Heart right ventricle (tissue), 16 donors: ENCODE data around the gene SLU7. TPM values are rescaled to one million over a fixed set of nuclear protein-coding genes. Genes with fewer than 3 reads are reported as not detected.

Experiments
- ATAC-seq, 8 donors: fragments of 200-7000 bp; cut with Tn5 transposase; one replicate each; pipeline ENCODE4 v1.9.1; 2020; ENCODE audit warnings: mild to moderate bottlenecking in 8 of 8, moderate library complexity in 8 of 8, moderate number of reproducible peaks in 1 of 8
- DNase-seq, 2 donors: peaks; one replicate each; pipeline ENCODE4 v3.0.0-alpha.2; 2020
- H3K27ac ChIP-seq, 10 donors: fragments of 200-600 bp; sonication (generic) in 2 of 10; one replicate each; pipeline versions ENCODE4 v1.5.0 to v1.8.0; 2020 to 2022; ENCODE audit warnings: mild to moderate bottlenecking in 3 of 10
- H3K27me3 ChIP-seq, 7 donors: fragments of 200-600 bp; one replicate each; pipeline ENCODE4 v1.8.0; 2021 to 2022; ENCODE audit warnings: mild to moderate bottlenecking in 2 of 7
- H3K36me3 ChIP-seq, 9 donors: fragments of 200-600 bp; sonication (generic) in 1 of 9; one replicate each; pipeline versions ENCODE4 v1.5.0 to v1.8.0; 2020 to 2022; ENCODE audit warnings: mild to moderate bottlenecking in 2 of 9
- H3K4me1 ChIP-seq, 9 donors: fragments of 200-600 bp; sonication (generic) in 1 of 9; one replicate each; pipeline versions ENCODE4 v1.5.0 to v1.8.0; 2020 to 2022; ENCODE audit warnings: mild to moderate bottlenecking in 4 of 9
- H3K4me3 ChIP-seq, 10 donors: fragments of 200-600 bp; sonication (generic) in 2 of 10; one replicate each; pipeline versions ENCODE4 v1.5.0 to v1.8.0; 2020 to 2022; ENCODE audit warnings: mild to moderate bottlenecking in 7 of 10, moderate library complexity in 2 of 10
- H3K9me3 ChIP-seq, 11 donors: fragments of 200-600 bp in 10 of 11; sonication (generic) in 2 of 11; one replicate each; pipeline versions ENCODE4 v1.5.0 to v1.8.0; 2013 to 2022; ENCODE audit warnings: mild to moderate bottlenecking in 2 of 11, control low read depth in 1 of 11, moderate library complexity in 1 of 11
- WGBS, 2 donors: extraction: QIAGEN DNeasy Blood & Tissue Kit; methylation state at CpG; one replicate each; pipeline ENCODE4 v1.1.7; 2013; ENCODE audit warnings: inconsistent platforms in 1 of 2; 5-methylcytosine and 5-hydroxymethylcytosine counted together
- intact Hi-C, 10 donors: fragments of 100-400 bp; cut with DNase I; formaldehyde crosslinking; loops; one replicate each; pipeline versions ENCODE4 v1.11.1 to v1.14.2; 2022
- polyA plus RNA-seq, 2 donors: library from polyadenylated mRNA; stranded (reverse); fragments of 200-250 nt; gene quantifications; one replicate each; pipeline ENCODE4 v1.2.3, GENCODE V29; 2013
- total RNA-seq, 10 donors: library from RNA; stranded (reverse); fragmentation: NEBNext Ultra II Directional in 3 of 10; extraction: Animal tissue kit (Norgen Biotek cat#: 25700) in 3 of 10; gene quantifications; one replicate each; pipeline versions ENCODE4 v1.2.1 to v1.2.4, GENCODE V29; 2021 to 2023
- TF ChIP-seq, protein P1 (sequence below), 9 donors: fragments of 200-600 bp; sonication (generic) in 2 of 9; IDR thresholded peaks; one replicate each; pipeline versions ENCODE4 v1.5.0 to v1.8.0; 2021 to 2022; ENCODE audit warnings: antibody characterized with exemption in 9 of 9, mild to moderate bottlenecking in 5 of 9, moderate library complexity in 1 of 9
- donor health status: Arrhythmogenic right ventricular cardiomyopathy.
- donor health status: ischemic (EF 13 %, LVEDD 7.1; RV severe dilation, severe dysfunction).
- donor health status: healthy with polysubstance abuse.
- donor health status: DM: no; HTN: yes; CAD: no.
- donor health status: DM: no; HTN: no; CAD: no.
- donor health status: ischemic (EF 25% LVEDD 6.9; RV normal size, moderate dysfunction).
- donor health status: ischemic (EF 25% LVEDD 5.7; RV mildly dilated, moderate dysfunction).
- donor health status: healthy.
- donor health status: DM: yes; HTN: yes; CAD: no.
- donor health status: Ischemic cardiomyopathy.
- donor health status: ischemic (EF 35%, LVEDD 5.7; RV mildly dilated, moderate dysfunction).
- donor health status: nonischemic (EF 11% LVEDD 7.7; RV severe dilation, severe dysfunction).
- donor health status: DM: yes; HTN: yes; CAD: no.
- donor health status: PGD.
- donor health status: ischemic (EF 29% LVEDD 5.4; RV normal size, mild dysfunction).
- donor health status: nonischemic (EF 23%, LVEDD 6.1; RV moderate dilation, normal function).

Gene SLU7
- total and polyA plus RNA-seq, 12 donors, result 19.2 to 62.4 (median 40.6) TPM

DNA sequence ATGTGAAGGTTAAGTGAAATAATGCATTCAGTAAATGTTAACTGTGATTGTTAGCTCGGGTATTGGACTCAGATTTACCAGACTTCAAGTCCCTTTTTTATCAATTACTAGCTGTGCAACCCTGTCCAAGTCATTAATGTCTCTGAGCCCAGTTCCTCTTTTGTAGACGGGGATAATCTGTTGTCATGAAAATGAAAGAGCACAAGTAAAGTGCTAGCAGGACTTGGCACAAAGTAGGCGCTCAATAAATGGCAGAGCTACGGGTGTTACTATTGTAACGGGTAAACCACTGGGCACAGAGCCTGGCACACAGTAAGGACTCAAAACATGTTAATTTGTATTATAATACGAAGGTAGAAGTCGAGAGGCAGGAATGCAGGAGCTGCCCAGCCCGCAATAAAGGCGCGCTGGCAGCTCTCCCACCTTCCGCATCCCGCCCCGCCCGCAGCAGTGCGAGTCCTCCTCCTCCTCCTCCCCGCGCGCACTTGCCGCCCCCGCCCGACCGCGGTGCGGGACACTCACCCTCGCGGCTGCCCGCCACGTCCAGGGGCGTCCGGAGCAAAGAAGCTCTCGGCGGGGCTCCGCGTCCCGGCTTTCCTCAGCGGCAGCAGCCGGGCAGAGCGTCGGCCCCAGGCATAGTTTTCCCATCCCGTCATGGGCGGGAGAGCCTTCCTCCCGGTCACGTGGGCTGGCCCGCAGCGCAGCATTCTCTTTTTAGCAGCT lies 48.7 kb downstream of the SLU7 start, which contains the start of gene C1QTNF2:
TSS of gene C1QTNF2 (minus strand) at position 637 of the 723 bp plus-strand sequence. CDS start 15,615 bp downstream, outside the sequence.
- TF ChIP-seq, protein P1, sequence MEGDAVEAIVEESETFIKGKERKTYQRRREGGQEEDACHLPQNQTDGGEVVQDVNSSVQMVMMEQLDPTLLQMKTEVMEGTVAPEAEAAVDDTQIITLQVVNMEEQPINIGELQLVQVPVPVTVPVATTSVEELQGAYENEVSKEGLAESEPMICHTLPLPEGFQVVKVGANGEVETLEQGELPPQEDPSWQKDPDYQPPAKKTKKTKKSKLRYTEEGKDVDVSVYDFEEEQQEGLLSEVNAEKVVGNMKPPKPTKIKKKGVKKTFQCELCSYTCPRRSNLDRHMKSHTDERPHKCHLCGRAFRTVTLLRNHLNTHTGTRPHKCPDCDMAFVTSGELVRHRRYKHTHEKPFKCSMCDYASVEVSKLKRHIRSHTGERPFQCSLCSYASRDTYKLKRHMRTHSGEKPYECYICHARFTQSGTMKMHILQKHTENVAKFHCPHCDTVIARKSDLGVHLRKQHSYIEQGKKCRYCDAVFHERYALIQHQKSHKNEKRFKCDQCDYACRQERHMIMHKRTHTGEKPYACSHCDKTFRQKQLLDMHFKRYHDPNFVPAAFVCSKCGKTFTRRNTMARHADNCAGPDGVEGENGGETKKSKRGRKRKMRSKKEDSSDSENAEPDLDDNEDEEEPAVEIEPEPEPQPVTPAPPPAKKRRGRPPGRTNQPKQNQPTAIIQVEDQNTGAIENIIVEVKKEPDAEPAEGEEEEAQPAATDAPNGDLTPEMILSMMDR (IDR thresholded peaks at IDR 0.05), result no peak
- H3K27me3 ChIP-seq, result peaks cover 0 to 49% (median 0%) of the 10 kb centered on the region in 7 donors
- H3K36me3 ChIP-seq, result no peaks in the 10 kb centered on the region
- H3K27ac ChIP-seq, result peak within 1 kb of the TSS in 9 of 10 donors; percentile 45 to 78 (median 66)
- H3K9me3 ChIP-seq, result no peaks in the 10 kb centered on the region
- peak within 1 kb of the TSS; percentile 50 to 85 (median 76) for H3K4me3 ChIP-seq
- ATAC-seq, result peak; percentile 81 to 90 (median 89)
- peaks cover 0 to 23% (median 12%) of the 10 kb centered on the region in 9 donors for H3K4me1 ChIP-seq
- peak; percentile 57 to 63 for DNase-seq
- intact Hi-C loops, result no loop called here
- 3% methylated on average over 40 to 45 of the region's 45 CpGs for WGBS, 2 donors

DNA sequence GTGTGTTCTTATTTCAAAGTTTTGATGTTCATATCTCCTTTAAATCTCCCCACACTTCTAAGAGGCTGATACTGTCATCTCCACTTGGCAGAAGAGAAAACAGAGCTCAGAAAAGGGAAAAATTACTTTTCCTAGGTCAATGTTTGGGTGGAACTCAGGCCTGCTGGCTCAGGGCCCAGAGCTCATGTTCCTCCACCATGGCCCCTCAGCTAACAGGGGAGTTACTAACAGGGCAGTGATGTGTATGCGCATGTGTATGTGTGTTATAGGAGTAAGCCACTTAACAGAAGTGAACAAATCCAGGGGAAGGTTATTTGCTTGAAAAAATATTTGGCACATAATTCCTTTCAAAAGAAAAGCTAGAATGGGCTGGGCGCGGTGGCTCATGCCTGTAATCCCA lies 51.0 kb downstream of the SLU7 start:
- DNase-seq, result no peak
- 96% methylated on average over 3 of the region's 3 CpGs for WGBS, 2 donors
- TF ChIP-seq, protein P1 (IDR thresholded peaks at IDR 0.05), result no peak

GRCh38 chr5:160367261-160367660 lies 51.6 kb downstream of the SLU7 start:
- Histone ChIP-seq H3K27me3 (peaks cover 0 to 30% (median 0%) of the 10 kb centered on the region in 7 donors), H3K36me3 (no peaks in the 10 kb centered on the region), H3K27ac (no peak overlapping the region), H3K4me3 (no peak overlapping the region), H3K9me3 (no peaks in the 10 kb centered on the region), H3K4me1 (peaks cover 0 to 41% (median 27%) of the 10 kb centered on the region in 9 donors)
- no peak for DNase-seq
- TF ChIP-seq, protein P1 (IDR thresholded peaks at IDR 0.05), result no peak
- ATAC-seq, result peak in 1 of 8 donors; percentile 29
- intact Hi-C loops, result no loop called here
- WGBS, 2 donors, result 53 to 61% methylated on average over 2 of the region's 2 CpGs

More for the DNA sequence above, 51.0 kb downstream of the SLU7 start:
- Histone ChIP-seq H3K4me1 (peaks cover 0 to 35% (median 22%) of the 10 kb centered on the region in 9 donors), H3K27ac (no peak overlapping the region), H3K4me3 (no peak overlapping the region), H3K36me3 (no peaks in the 10 kb centered on the region), H3K9me3 (no peaks in the 10 kb centered on the region), H3K27me3 (peaks cover 0 to 36% (median 0%) of the 10 kb centered on the region in 7 donors)
- no peak for ATAC-seq
- intact Hi-C loops, result no loop called here

- intact Hi-C loops, result no loop called here
- H3K27me3 ChIP-seq, result peaks cover 0 to 22% (median 0%) of the 10 kb centered on the region in 7 donors
- no peak for ATAC-seq
- H3K9me3 ChIP-seq, result no peaks in the 10 kb centered on the region
- WGBS, 2 donors, result 94% methylated on average over 2 of the region's 2 CpGs
- no peak overlapping the region for H3K4me3 ChIP-seq
- H3K27ac ChIP-seq, result no peak overlapping the region
- no peak for DNase-seq
- H3K36me3 ChIP-seq, result no peaks in the 10 kb centered on the region
- TF ChIP-seq, protein P1 (IDR thresholded peaks at IDR 0.05), result no peak
- peaks cover 0 to 45% (median 27%) of the 10 kb centered on the region in 9 donors for H3K4me1 ChIP-seq
These were observed 52.7 kb downstream of the SLU7 start for GRCh38 chr5:160366230-160366629.
